ENCODE results near the gene RAMP3.

GRCh38 chr7:45219801-45220435, 62.3 kb downstream of the RAMP3 start:
- TF ChIP-seq TCF12 (IDR thresholded peaks at IDR 0.05; ENCODE audit: low read depth) (no peak), EGR1 (IDR thresholded peaks at IDR 0.05) (no peak), RAD21 (IDR thresholded peaks at IDR 0.05; ENCODE audit: low read depth) (no peak), YY1 (IDR thresholded peaks at IDR 0.05; ENCODE audit: low read depth) (no peak), REST (IDR thresholded peaks at IDR 0.05; ENCODE audit: low read depth) (no peak), CEBPB (IDR thresholded peaks at IDR 0.05) (no peak), EP300 (IDR thresholded peaks at IDR 0.05; ENCODE audit: borderline replicate concordance) (no peak)
